NCI-H1048 (cell line): ENCODE measurements around the gene NOTUM.
A peak's percentile ranks its signal among the peaks of the same experiment; 100 is the strongest.

ENCODE experiments used
- DNase-seq: peaks from one replicate; lab custom pipeline; 2025; lab: John Stamatoyannopoulos, UW

Gene NOTUM

GRCh38 chr17:81935709-81936084 lies 25.3 kb downstream of the NOTUM start:
- DNase-seq = no peak

GRCh38 chr17:81934850-81935708 lies 25.9 kb downstream of the NOTUM start:
- DNase-seq = no peak

GRCh38 chr17:81934098-81934757 lies 26.8 kb downstream of the NOTUM start:
- DNase-seq = no peak

- DNase-seq = no peak
Measured at GRCh38 chr17:81933178-81933699, 27.7 kb downstream of the NOTUM start.

- no peak for DNase-seq
Measured at GRCh38 chr17:81932333-81932983, 28.5 kb downstream of the NOTUM start.

- DNase-seq = no peak
Measured at GRCh38 chr17:81931557-81932332, 29.2 kb downstream of the NOTUM start.

GRCh38 chr17:81931189-81931556 lies 29.8 kb downstream of the NOTUM start:
- DNase-seq = no peak

- DNase-seq = no peak
Measured at GRCh38 chr17:81930142-81931125, 30.6 kb downstream of the NOTUM start.

- DNase-seq = no peak
Measured at GRCh38 chr17:81929253-81930141, 31.5 kb downstream of the NOTUM start.

GRCh38 chr17:81928544-81929252 lies 32.3 kb downstream of the NOTUM start:
- DNase-seq = no peak

GRCh38 chr17:81927653-81928543 lies 33.1 kb downstream of the NOTUM start, which contains the start of gene MAFG:
Gene MAFG, minus strand, starts transcription at chr17:81927735. Its CDS starts 4,550 bp downstream, at chr17:81923185.
- DNase-seq = peak; percentile 90

- no peak for DNase-seq
Measured at GRCh38 chr17:81927152-81927652, 33.8 kb downstream of the NOTUM start.

GRCh38 chr17:81926451-81927151 lies 34.4 kb downstream of the NOTUM start:
- no peak for DNase-seq

- no peak for DNase-seq
Measured at GRCh38 chr17:81925860-81926450, 35.0 kb downstream of the NOTUM start.

- DNase-seq = no peak
Measured at GRCh38 chr17:81924557-81925532, 36.1 kb downstream of the NOTUM start.
